OCI-LY1 (cell line): ENCODE measurements around the gene ENDOD1.

Experiments used
- EZH2 ChIP-seq: fragments of 200-600 bp; sonication (generic), shearing (Covaris generic); IDR thresholded peaks from 2 replicates; pipeline ENCODE4 v1.8.0; 2017; ENCODE audit warnings: borderline replicate concordance, mixed run types, mild to moderate bottlenecking, antibody characterized with exemption, low read length, moderate library complexity, mixed read lengths
- TF ChIP-seq, protein P1 (sequence below): fragments of 200-600 bp; sonication (generic), shearing (Covaris generic); IDR thresholded peaks from 2 replicates; pipeline ENCODE4 v1.5.1; 2017; ENCODE audit warnings: mild to moderate bottlenecking, antibody characterized with exemption, low read length, moderate library complexity, mixed read lengths

DNA sequence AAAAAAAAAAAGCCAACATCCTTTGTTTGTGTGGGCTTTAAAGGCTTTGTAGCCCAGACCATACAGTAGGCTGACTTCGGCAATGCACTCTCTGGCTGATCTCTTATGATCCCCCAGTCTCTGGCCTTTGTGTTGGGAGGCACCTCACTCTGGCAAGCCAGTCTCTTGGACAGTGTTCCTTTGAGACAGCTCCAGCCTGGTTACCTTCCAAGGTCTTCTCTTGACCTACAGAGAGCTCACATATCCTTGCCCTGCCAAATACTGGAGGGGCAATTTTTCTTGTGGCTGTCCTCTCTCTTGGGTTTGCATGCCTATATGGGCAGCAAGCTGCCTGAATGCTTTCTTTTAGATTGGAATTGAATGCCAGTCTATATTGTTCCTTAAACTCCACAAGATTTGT lies 71.6 kb downstream of the ENDOD1 start:
- TF ChIP-seq, protein P1, sequence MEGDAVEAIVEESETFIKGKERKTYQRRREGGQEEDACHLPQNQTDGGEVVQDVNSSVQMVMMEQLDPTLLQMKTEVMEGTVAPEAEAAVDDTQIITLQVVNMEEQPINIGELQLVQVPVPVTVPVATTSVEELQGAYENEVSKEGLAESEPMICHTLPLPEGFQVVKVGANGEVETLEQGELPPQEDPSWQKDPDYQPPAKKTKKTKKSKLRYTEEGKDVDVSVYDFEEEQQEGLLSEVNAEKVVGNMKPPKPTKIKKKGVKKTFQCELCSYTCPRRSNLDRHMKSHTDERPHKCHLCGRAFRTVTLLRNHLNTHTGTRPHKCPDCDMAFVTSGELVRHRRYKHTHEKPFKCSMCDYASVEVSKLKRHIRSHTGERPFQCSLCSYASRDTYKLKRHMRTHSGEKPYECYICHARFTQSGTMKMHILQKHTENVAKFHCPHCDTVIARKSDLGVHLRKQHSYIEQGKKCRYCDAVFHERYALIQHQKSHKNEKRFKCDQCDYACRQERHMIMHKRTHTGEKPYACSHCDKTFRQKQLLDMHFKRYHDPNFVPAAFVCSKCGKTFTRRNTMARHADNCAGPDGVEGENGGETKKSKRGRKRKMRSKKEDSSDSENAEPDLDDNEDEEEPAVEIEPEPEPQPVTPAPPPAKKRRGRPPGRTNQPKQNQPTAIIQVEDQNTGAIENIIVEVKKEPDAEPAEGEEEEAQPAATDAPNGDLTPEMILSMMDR: no peak
- TF ChIP-seq EZH2: no peak
